Measurements from ENCODE around the gene TNC.
A peak's percentile ranks its signal among the peaks of the same experiment; 100 is the strongest.

Gene TNC

GRCh38 chr9:115152281-115152820, 34.4 kb upstream of the TNC start:
- 100% methylated on average over 1 of the region's 3 CpGs for WGBS, 2 experiments (ENCODE audit: insufficient coverage in 2 of 2)

DNA sequence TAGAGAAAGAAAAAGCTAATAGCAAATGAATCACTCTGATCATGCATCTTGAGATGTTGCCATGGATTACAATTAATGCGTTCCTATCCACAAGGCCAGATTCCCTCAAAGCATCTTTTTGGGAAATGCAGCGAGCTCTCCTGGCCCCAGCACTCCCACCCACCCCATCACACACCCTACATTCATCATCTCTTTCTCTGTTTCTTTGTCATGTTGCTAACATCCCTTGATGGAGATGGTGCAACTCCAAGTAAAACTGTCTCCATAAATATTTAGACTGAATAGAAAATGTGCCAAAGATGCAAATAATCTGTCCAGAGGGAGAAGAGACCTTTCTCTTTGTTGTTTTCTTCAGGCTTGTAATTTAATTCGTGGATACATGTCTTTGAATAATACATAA, 30.8 kb upstream of the TNC start:
- H3K36me3 ChIP-seq (ENCODE audit: control insufficient read depth, insufficient read depth, low read length), result no peaks in the 10 kb centered on the region
- no peak overlapping the region for H3K27ac ChIP-seq (ENCODE audit: low read depth, low read length, severe bottlenecking)
- no peak overlapping the region for H3K4me3 ChIP-seq (ENCODE audit: extremely low read depth, insufficient read depth, low read length, poor library complexity, severe bottlenecking)
- WGBS, 2 experiments (ENCODE audit: insufficient coverage in 2 of 2), result 95 to 100% methylated on average over 1 to 2 of the region's 3 CpGs
- H3K9me3 ChIP-seq (ENCODE audit: control insufficient read depth, low read length), result no peaks in the 10 kb centered on the region
- peaks cover 16% of the 10 kb centered on the region for H3K4me1 ChIP-seq (ENCODE audit: control insufficient read depth, insufficient read depth, low read length, poor library complexity, severe bottlenecking)

More at GRCh38 chr9:115152281-115152820, 34.4 kb upstream of the TNC start:
- no peaks in the 10 kb centered on the region for H3K36me3 ChIP-seq (ENCODE audit: control insufficient read depth, insufficient read depth, low read length)
- H3K27ac ChIP-seq (ENCODE audit: low read depth, low read length, severe bottlenecking), result no peak overlapping the region
- no peak overlapping the region for H3K4me3 ChIP-seq (ENCODE audit: extremely low read depth, insufficient read depth, low read length, poor library complexity, severe bottlenecking)
- no peaks in the 10 kb centered on the region for H3K9me3 ChIP-seq (ENCODE audit: control insufficient read depth, low read length)
- peaks cover 15% of the 10 kb centered on the region for H3K4me1 ChIP-seq (ENCODE audit: control insufficient read depth, insufficient read depth, low read length, poor library complexity, severe bottlenecking)

DNA sequence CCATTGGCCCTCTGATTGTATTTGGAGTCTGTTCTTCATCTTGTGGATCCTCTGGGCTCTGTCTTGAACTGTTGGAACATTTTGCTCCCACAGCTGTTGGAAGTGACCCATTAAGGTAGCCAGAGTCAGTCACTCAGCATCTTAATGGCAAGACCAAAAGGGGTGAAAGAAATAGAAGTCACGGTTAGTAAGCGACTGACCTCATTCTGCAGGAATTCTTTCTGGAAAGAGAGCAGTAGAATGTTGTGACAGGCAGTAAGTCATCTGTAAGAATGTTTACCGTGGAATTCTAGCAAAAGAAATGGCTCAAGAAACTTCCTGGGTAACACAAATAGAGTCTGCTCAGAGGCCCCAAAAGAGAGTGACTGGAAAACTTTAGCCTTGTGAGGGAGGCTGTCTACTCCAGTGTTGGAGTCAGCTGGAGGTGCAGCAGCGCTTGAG, 28.6 kb upstream of the TNC start:
- no peaks in the 10 kb centered on the region for H3K9me3 ChIP-seq (ENCODE audit: control insufficient read depth, low read length)
- 56 to 64% methylated on average over 4 of the region's 4 CpGs for WGBS, 2 experiments (ENCODE audit: insufficient coverage in 2 of 2)
- H3K27ac ChIP-seq (ENCODE audit: low read depth, low read length, severe bottlenecking), result peak overlapping the region; percentile 88
- no peaks in the 10 kb centered on the region for H3K36me3 ChIP-seq (ENCODE audit: control insufficient read depth, insufficient read depth, low read length)
- H3K4me3 ChIP-seq (ENCODE audit: extremely low read depth, insufficient read depth, low read length, poor library complexity, severe bottlenecking), result no peak overlapping the region
- peaks cover 16% of the 10 kb centered on the region for H3K4me1 ChIP-seq (ENCODE audit: control insufficient read depth, insufficient read depth, low read length, poor library complexity, severe bottlenecking)

DNA sequence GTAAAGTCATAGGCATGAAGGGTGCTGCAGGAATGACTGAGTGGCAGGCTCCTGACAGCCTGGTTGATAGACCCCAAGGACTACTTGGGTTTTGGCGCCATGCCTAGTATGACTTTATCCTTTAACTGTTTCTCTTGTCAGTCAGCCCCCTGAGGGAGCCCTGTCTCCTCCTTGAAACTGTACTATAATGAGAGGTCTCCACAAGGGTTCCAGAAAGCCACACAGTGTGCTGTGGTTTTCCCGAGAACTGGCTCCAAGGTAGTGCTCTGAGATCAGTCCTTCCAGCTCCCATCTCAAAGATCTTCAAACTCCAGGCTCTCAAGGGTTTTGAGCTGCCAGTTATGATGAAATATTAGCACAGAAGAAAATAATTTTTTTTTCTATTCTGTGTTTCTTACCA, 26.7 kb upstream of the TNC start:
- Histone ChIP-seq H3K4me3 (ENCODE audit: extremely low read depth, insufficient read depth, low read length, poor library complexity, severe bottlenecking) (no peak overlapping the region), H3K36me3 (ENCODE audit: control insufficient read depth, insufficient read depth, low read length) (no peaks in the 10 kb centered on the region), H3K4me1 (ENCODE audit: control insufficient read depth, insufficient read depth, low read length, poor library complexity, severe bottlenecking) (peaks cover 16% of the 10 kb centered on the region), H3K27ac (ENCODE audit: low read depth, low read length, severe bottlenecking) (no peak overlapping the region), H3K9me3 (ENCODE audit: control insufficient read depth, low read length) (no peaks in the 10 kb centered on the region)
- 100% methylated on average over 1 to 2 of the region's 2 CpGs for WGBS, 2 experiments (ENCODE audit: insufficient coverage in 2 of 2)

DNA sequence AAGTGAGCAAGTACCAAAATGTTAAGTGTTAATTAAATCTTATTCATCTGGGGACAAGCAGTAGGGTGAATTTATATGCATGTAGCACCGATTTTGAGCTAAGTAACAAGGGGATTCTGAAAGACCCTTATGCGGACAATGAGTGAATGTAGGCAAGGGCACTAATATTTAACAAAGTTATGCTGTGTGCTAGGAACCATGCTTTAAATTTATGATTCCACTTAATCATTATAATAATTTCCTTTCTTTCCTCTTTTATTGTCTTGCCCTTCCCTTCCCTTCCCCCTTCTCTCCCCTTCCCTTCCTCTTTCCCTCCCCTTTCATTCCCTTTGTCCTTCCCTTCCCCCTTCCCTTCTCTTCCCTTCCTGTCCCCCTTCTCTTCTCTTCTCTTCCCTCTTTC, 25.7 kb upstream of the TNC start:
- H3K4me3 ChIP-seq (ENCODE audit: extremely low read depth, insufficient read depth, low read length, poor library complexity, severe bottlenecking), result no peak overlapping the region
- H3K36me3 ChIP-seq (ENCODE audit: control insufficient read depth, insufficient read depth, low read length), result no peaks in the 10 kb centered on the region
- no peaks in the 10 kb centered on the region for H3K9me3 ChIP-seq (ENCODE audit: control insufficient read depth, low read length)
- H3K4me1 ChIP-seq (ENCODE audit: control insufficient read depth, insufficient read depth, low read length, poor library complexity, severe bottlenecking), result peaks cover 16% of the 10 kb centered on the region
- 80 to 86% methylated on average over 1 of the region's 2 CpGs for WGBS, 2 experiments (ENCODE audit: insufficient coverage in 2 of 2)
- H3K27ac ChIP-seq (ENCODE audit: low read depth, low read length, severe bottlenecking), result no peak overlapping the region

- Histone ChIP-seq H3K4me1 (ENCODE audit: control insufficient read depth, insufficient read depth, low read length, poor library complexity, severe bottlenecking) (peaks cover 13% of the 10 kb centered on the region), H3K36me3 (ENCODE audit: control insufficient read depth, insufficient read depth, low read length) (no peaks in the 10 kb centered on the region), H3K9me3 (ENCODE audit: control insufficient read depth, low read length) (no peaks in the 10 kb centered on the region), H3K27ac (ENCODE audit: low read depth, low read length, severe bottlenecking) (no peak overlapping the region), H3K4me3 (ENCODE audit: extremely low read depth, insufficient read depth, low read length, poor library complexity, severe bottlenecking) (no peak overlapping the region)
- 91 to 97% methylated on average over 5 of the region's 6 CpGs for WGBS, 2 experiments (ENCODE audit: insufficient coverage in 2 of 2)
These were observed 24.7 kb upstream of the TNC start for GRCh38 chr9:115142517-115143270.

DNA sequence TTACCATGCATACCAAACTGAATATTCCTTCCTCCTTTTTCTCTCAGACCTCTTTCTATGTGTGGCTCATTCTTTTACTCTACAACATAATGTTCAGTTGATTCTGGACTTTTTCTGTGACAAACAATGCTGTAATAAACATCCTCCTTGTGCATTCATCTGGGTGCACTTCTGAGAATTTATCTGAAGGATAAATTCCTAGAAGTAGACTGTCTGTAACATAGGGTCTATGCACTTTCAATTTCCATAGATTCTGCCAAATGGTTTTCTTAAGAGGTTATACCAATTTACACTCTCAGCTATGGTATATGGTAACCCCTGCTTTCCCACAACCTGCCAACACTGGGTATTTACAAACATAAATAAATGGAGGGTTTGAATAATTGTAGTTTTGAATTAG, 24.1 kb upstream of the TNC start:
- Histone ChIP-seq H3K36me3 (ENCODE audit: control insufficient read depth, insufficient read depth, low read length) (no peaks in the 10 kb centered on the region), H3K4me3 (ENCODE audit: extremely low read depth, insufficient read depth, low read length, poor library complexity, severe bottlenecking) (no peak overlapping the region), H3K27ac (ENCODE audit: low read depth, low read length, severe bottlenecking) (no peak overlapping the region), H3K4me1 (ENCODE audit: control insufficient read depth, insufficient read depth, low read length, poor library complexity, severe bottlenecking) (peaks cover 7% of the 10 kb centered on the region), H3K9me3 (ENCODE audit: control insufficient read depth, low read length) (no peaks in the 10 kb centered on the region)

DNA sequence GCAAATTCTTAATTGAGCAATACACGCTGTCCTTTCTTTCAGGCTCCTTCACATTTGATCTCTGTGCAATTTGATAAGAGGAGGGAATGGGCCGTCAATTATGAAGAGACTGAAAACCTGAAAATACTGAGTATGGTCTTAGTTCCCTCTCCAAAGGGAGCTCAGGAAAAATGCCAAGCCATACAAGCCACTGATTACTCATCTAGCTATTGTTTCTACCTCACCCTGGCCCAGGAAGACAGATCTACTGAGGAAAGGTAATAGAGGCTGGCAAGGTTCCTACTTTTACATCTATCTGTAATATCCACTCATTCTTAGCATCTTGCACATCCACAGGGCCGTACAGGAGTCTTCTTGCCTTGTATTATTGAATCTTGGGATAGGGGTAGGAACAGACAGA, 23.7 kb upstream of the TNC start:
- Histone ChIP-seq H3K9me3 (ENCODE audit: control insufficient read depth, low read length) (no peaks in the 10 kb centered on the region), H3K36me3 (ENCODE audit: control insufficient read depth, insufficient read depth, low read length) (no peaks in the 10 kb centered on the region), H3K4me3 (ENCODE audit: extremely low read depth, insufficient read depth, low read length, poor library complexity, severe bottlenecking) (no peak overlapping the region), H3K27ac (ENCODE audit: low read depth, low read length, severe bottlenecking) (no peak overlapping the region), H3K4me1 (ENCODE audit: control insufficient read depth, insufficient read depth, low read length, poor library complexity, severe bottlenecking) (peaks cover 3% of the 10 kb centered on the region)
- 83 to 90% methylated on average over 1 of the region's 3 CpGs for WGBS, 2 experiments (ENCODE audit: insufficient coverage in 2 of 2)

GRCh38 chr9:115138151-115138550, 20.2 kb upstream of the TNC start:
- Histone ChIP-seq H3K27ac (ENCODE audit: low read depth, low read length, severe bottlenecking) (no peak overlapping the region), H3K9me3 (ENCODE audit: control insufficient read depth, low read length) (no peaks in the 10 kb centered on the region), H3K4me1 (ENCODE audit: control insufficient read depth, insufficient read depth, low read length, poor library complexity, severe bottlenecking) (no peaks in the 10 kb centered on the region), H3K36me3 (ENCODE audit: control insufficient read depth, insufficient read depth, low read length) (no peaks in the 10 kb centered on the region), H3K4me3 (ENCODE audit: extremely low read depth, insufficient read depth, low read length, poor library complexity, severe bottlenecking) (no peak overlapping the region)
- 100% methylated on average over 1 of the region's 2 CpGs; no CpG with 5 or more reads in 1 of the 2 experiments for whole genome bisulfite sequencing, 2 experiments (ENCODE audit: insufficient coverage in 2 of 2)

- Histone ChIP-seq H3K4me1 (ENCODE audit: control insufficient read depth, insufficient read depth, low read length, poor library complexity, severe bottlenecking) (no peaks in the 10 kb centered on the region), H3K36me3 (ENCODE audit: control insufficient read depth, insufficient read depth, low read length) (no peaks in the 10 kb centered on the region), H3K4me3 (ENCODE audit: extremely low read depth, insufficient read depth, low read length, poor library complexity, severe bottlenecking) (no peak overlapping the region), H3K9me3 (ENCODE audit: control insufficient read depth, low read length) (no peaks in the 10 kb centered on the region), H3K27ac (ENCODE audit: low read depth, low read length, severe bottlenecking) (no peak overlapping the region)
- WGBS, 2 experiments (ENCODE audit: insufficient coverage in 2 of 2), result 60 to 100% methylated on average over 1 to 2 of the region's 2 CpGs
These were observed 19.6 kb upstream of the TNC start for GRCh38 chr9:115137526-115137925.
